D341Med (cell line): ENCODE data around the gene CTAG1A.
A peak's percentile ranks its signal among the peaks of the same experiment; 100 is the strongest.
"Not testable (repeated sequence)": the region's sequence is repeated elsewhere in the genome, so short reads cannot be mapped to it uniquely, and the experiment has no call there.

Source experiments
- DNase-seq: peaks from one replicate; pipeline ENCODE4 v3.0.0; 2012; ENCODE audit warnings: low spot score

CTAG1A gene

DNA sequence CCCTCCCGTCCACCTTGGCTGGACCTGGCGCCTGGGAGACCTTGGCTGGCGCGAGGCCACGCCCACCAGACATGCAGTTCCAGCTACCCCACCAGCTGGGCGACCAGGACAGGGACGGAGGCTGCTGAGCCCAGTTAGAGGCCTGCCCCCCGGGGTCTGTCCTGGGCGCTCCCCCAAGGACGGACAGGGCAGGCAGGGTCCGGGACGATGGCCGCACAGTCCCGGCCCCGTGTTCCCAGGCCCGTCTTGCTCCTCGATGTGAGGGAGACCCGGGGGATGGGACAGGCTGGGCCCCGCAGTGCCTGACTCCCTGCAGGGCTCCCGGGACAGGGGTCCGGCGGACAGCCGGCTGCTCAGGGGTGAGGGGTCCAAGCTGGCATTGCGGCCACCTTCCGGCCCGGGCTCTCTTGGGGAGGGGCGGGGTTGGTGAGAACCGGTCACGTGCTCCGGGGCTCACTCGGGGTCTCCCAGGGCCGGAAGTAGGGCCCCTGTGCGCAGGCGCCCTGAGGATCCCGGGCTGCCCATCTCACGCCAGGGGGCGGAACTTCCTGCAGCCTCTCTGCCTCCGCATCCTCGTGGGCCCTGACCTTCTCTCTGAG, at the start of gene CTAG1A:
CTAG1A (plus strand) TSS at position 549 of the 599 bp plus-strand sequence. CDS start 74 bp downstream, outside the sequence.
- not testable (repeated sequence) for DNase-seq

DNA sequence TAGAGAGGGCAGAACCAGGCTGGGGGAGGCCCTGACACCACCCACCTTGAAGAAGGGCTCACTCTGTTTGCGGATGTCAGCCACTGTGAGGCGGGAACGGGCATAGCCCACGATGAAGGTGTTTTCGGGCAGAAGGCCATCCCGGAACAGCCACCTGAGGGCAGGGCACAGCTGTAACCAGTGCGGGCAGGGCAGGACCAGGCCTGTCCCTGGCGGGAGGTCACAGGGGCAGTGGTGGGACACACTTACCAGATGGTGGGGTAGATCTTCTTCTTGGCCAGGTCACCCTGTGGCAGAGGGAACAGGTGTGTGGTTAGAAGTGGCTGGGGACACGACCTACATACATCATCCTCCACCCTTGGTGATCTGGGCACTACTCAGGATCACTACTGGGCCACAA, 49.0 kb upstream of the CTAG1A start:
- DNase-seq = no peak

DNA sequence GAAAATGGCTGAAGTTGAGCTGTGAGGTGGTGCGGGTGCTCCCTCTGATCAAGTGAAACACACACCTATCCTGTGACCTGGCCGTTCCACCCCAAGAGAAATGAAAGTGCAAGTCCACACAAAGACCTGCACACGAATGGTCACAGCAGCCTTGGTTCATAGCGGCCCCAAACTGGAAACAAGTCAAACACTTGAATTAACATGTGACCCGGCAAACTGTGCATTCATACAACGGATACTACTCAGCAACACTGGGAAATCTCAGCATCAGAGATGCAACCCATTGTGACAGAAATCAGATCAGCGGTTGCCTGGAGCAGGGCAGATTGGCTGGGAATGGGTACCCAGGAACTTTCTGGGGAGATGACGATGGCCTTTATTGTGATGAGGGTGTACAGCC, 45.9 kb upstream of the CTAG1A start:
- DNase-seq = no peak

GRCh38 chrX:154540365-154540764, 44.6 kb upstream of the CTAG1A start:
- DNase-seq = not testable (repeated sequence)

DNA sequence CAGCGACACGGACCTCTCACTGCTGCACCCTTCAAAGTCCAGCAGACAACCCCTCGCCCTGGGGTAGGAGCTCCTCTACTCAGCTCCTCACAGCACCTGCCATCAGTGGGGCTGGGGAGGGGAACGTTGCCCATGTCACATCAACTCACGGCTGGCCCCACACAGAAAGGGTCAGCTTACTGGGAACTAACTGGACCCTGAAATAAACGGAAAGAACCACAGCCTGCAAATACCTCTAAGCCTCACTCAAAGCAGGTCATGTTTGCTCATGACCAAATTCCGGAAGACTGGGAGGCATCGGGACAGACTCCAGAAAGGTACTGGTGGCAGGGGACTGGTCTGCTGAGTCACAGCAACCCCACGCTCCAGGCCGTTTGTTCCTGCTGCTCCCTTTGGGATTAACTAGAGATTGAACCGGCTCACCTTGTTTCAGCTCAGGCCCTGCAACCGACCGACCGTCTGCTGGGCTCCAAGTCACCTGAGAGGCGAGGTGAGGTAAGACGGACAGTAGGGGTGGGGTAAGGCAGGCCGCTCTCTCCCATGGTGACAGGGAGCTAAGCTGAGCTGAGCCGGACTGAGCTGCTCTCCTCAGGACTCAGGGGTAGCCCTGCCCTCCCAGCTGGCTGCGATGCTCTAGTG, 43.9 kb upstream of the CTAG1A start:
- no peak for DNase-seq

- no peak for DNase-seq
Measured at GRCh38 chrX:154541589-154541895, 43.4 kb upstream of the CTAG1A start.

DNA sequence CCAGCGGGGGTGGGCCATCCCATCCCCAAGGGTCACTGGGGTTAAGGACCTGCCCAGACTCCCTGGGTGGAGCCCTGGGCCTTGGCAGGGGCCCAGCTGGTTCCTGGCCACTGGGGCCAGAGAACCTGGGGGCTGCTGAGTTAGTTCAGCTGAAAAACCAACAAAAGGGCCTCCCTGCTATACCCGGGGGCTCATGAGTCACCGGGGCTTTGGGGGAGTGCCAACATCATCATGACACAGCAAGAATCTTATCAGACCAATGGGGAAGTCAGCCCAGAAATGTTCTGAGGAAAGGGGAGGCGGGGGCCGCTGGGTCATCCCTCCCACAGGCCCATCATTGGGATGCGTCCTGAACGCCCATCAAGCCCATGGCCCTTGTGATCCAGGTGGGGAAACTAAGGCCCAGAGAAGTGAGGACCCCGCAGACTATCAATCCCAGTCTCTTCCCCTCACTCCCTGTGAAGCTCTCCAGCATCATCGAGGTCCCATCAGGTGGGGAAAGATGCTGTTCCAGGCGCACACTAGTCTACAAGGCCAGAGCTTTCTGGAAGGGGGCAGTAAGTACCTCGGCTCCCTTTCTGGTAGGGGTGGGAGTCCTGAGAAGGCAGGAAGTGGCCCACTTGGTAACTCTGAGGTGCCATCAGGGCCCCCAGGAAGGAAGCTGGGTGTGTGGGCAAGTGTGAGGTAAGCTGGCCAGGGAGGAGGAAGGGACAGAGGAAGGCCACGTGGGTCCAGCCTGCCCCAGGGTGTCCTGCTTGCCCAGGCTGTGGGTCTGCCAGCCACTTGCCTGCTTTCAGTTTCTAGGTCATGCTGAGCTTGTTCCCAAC, 42.8 kb upstream of the CTAG1A start:
- DNase-seq = no peak

DNA sequence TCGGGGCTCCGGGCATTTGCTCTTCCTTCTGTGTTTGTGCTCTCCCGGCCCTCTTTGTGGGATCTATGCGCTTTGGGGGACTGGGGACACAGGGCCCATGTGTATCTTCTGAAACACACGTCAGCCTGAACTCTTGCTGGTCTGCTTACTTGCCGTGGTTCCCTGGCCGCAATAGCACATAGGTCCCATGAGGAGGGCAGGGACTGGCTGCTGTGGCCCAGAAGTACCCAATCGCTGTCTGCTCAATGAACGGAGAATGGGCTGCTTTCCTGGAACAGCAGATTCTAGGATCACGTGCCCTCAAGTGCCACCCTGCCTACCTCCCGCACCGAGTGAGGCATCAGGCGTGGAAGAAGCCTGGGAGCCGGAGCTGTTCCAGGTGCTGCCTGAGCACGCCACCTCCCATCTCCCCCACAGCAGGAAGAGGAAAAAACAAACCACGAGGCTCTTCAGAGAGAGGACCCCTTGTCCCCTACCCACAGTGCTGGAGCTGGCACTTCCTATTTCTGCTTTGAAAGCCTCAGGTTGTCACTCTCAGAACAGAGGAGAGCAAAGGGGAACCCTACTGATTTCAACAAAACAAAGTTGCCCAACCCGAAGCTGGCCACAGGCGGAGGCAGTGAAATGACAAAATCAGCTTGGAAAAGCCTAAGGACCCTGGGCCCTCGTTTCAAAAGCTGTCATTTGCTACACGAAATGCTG, 42.1 kb upstream of the CTAG1A start:
- no peak for DNase-seq

DNA sequence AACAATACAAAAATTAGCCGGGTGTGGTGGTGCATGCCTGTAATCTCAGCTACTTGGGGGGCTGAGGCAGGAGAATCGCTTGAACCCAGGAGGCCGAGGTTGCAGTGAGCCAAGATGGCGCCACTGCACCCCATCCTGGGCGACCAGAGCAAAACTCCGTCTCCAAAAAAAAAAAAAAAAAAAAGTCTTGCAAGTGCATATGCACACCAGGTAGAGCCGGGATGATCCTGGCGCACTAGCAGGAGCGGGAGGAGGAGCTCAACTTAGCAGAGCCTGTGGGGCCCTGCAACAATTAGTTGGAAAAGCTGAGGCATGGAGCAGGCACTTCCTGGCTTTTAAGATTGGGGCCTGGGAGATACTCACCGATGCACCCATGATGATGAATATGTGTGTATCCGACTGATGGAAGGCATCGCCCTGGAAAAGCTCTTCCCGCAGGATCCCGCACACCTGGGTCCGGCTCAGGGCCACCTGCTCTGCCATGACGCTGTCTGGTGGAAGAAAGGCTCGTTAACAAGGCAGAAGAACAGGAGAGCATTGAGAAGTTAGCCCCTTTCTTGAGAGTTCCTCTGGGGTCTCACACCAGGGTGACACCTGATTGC, 39.2 kb upstream of the CTAG1A start:
- DNase-seq = no peak

- peak; percentile 95 for DNase-seq
Measured at GRCh38 chrX:154546354-154547244, 38.3 kb upstream of the CTAG1A start, which contains the start of gene G6PD. G6PD (minus strand) TSS chrX:154546846; CDS start chrX:154546155, 691 bp downstream.

GRCh38 chrX:154547245-154548027, 37.5 kb upstream of the CTAG1A start, which contains the start of gene IKBKG:
IKBKG (plus strand) TSS chrX:154547620; CDS start chrX:154552003, 4,383 bp downstream.
- DNase-seq = peak; percentile 90

GRCh38 chrX:154548028-154548316, 37.0 kb upstream of the CTAG1A start:
- DNase-seq = no peak

DNA sequence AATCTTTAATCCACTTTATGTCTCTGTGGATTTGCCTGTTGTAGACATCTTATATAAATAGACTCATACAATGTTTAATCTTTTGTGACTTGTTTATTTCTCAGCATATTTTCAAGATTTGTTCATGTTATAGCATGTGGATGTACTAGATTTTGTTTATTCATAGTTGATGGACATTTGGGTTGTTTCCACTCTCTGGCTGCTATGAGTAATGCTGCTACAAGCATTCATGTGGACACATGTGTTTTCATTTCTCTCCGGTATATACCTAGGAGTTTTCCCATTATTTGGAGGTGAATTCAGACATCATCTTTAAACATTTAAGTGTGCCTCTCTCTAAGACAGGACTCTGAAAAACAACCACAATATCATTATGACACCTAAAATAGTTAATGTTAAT, 35.2 kb upstream of the CTAG1A start:
- no peak for DNase-seq

GRCh38 chrX:154552112-154552806, 32.7 kb upstream of the CTAG1A start:
- not testable (repeated sequence) for DNase-seq

- not testable (repeated sequence) for DNase-seq
Measured at GRCh38 chrX:154558060-154558690, 26.8 kb upstream of the CTAG1A start.

DNA sequence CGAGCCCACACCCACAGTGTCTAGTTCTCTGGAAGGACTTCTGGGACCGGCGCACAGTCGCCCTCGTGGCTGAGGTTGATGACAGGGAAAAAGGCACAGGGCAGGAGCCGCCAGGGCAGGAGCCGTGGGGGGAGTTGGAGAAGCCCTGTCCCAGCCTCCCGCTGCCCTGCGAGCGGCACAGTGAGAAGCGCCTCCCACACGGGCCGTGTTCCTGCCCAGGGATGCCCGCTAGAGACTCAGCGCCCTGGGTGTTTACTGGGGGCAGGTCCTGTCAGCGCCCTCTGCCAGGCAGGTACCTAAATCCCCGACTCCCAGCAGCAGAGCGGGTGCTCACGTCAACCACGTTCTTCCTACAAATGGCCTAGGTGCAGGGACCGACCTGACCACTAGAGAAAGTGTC, 26.0 kb upstream of the CTAG1A start:
- not testable (repeated sequence) for DNase-seq

DNA sequence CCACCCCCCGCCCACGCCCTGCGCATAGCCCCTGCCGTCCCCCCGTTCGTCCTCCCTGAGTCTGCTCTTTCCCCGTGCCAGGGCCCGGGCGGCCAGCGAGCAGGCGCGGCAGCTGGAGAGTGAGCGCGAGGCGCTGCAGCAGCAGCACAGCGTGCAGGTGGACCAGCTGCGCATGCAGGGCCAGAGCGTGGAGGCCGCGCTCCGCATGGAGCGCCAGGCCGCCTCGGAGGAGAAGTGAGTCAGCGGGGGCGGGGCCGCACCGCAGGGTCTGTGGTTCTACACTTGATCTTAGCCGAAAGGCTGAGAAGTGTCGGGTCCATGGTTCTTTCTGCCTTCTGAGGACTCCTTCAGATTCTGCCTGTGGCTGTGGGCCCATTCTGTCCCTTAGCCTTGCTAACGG, 24.6 kb upstream of the CTAG1A start:
- not testable (repeated sequence) for DNase-seq

GRCh38 chrX:154562295-154562694, 22.6 kb upstream of the CTAG1A start:
- DNase-seq = not testable (repeated sequence)

GRCh38 chrX:154570361-154570760, 14.6 kb upstream of the CTAG1A start:
- not testable (repeated sequence) for DNase-seq
